Embryonic facial prominence (tissue), 1 donor: ENCODE results near the gene LYPD6.

ENCODE experiments used
- DNase-seq: peaks from one replicate; pipeline ENCODE4 v3.0.0-alpha.2; 2016; ENCODE audit errors: extremely low spot score

Gene LYPD6

GRCh38 chr2:149507974-149508373 lies 177.6 kb downstream of the LYPD6 start:
- DNase-seq = no peak

GRCh38 chr2:149513461-149513860 lies 183.1 kb downstream of the LYPD6 start:
- no peak for DNase-seq
